ENCODE measurements around the gene NEUROG1. TPM values are rescaled to one million over a fixed set of nuclear protein-coding genes. Genes with fewer than 3 reads are reported as not detected.
"Not testable (repeated sequence)": the region's sequence is repeated elsewhere in the genome, so short reads cannot be mapped to it uniquely, and the experiment has no call there.

The NEUROG1 gene
- total and polyA plus RNA-seq, 4 donors = not detected

DNA sequence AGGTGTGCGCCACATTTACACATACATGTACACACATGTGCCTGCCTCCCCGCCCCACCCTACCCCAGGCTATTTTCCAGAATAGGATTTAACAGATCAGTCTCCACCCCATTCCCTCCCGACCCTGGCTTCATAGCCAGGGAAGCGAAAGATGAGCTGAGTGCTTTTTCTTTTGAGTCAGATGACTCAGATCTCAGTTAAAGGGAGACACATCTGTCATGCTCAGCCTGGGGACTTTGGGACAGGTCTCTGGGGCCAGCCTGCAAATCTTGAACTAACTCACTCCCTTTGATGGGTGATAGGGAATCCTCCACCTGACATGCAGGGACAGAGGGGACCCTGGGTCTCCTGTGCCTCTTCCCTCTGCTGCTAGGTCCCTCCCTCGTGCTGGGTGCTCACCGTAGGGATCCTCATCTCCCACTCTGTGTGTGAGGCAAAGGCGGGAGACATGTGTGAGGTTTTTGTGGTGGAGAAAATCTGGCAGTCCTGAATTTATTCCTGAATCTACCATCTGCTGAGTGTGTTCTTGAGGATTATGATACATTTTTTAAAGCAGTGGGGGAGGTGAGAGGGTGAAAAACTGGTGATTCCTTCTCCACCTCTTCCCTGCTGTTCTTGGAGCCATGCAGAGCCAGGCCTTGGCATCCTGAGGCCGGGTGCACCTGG lies 37.7 kb downstream of the NEUROG1 start:
- H3K36me3 ChIP-seq (ENCODE audit: control insufficient read depth in 1 of 2, insufficient read depth in 2 of 2, low read length in 1 of 2) = no peaks in the 10 kb centered on the region
- 84 to 86% methylated on average over 8 of the region's 8 CpGs for WGBS, 2 donors
- DNase-seq (no peak), ATAC-seq (ENCODE audit: low FRiP score) (peak; percentile 17)
- no peak overlapping the region for H3K4me3 ChIP-seq (ENCODE audit: low read length in 2 of 2)
- intact Hi-C loops (cut with DNase I) = no loop called here
- H3K27ac ChIP-seq (ENCODE audit: low read depth in 1 of 2, low read length in 2 of 2) = no peak overlapping the region
- no peaks in the 10 kb centered on the region for H3K4me1 ChIP-seq (ENCODE audit: control insufficient read depth in 1 of 2, insufficient read depth in 2 of 2, low read length in 2 of 2)
- no peaks in the 10 kb centered on the region for H3K9me3 ChIP-seq (ENCODE audit: control insufficient read depth, low read length)
- no peaks in the 10 kb centered on the region for H3K27me3 ChIP-seq (ENCODE audit: control insufficient read depth in 1 of 2, insufficient read depth in 2 of 2, low read length in 1 of 2)

DNA sequence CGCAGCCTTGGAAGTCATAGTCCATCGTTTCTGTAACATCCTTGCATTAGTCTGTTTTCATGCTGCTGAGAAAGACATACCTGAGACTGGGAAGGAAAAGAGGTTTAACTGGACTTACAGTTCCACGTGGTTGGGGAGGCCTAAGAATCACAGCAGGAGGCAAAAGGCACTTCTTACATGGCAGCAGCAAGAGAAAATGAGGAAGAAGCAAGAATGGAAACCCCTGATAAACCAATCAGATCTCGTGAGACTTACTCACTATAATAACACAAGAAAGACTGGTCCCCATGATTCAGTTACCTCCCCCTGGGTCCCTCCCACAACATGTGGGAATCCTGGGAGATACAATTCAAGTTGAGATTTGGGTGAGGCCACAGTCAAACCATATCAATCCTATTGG lies 40.2 kb downstream of the NEUROG1 start:
- 91 to 92% methylated on average over 4 of the region's 4 CpGs for WGBS, 2 donors
- intact Hi-C loops (cut with DNase I) = not testable (repeated sequence)

DNA sequence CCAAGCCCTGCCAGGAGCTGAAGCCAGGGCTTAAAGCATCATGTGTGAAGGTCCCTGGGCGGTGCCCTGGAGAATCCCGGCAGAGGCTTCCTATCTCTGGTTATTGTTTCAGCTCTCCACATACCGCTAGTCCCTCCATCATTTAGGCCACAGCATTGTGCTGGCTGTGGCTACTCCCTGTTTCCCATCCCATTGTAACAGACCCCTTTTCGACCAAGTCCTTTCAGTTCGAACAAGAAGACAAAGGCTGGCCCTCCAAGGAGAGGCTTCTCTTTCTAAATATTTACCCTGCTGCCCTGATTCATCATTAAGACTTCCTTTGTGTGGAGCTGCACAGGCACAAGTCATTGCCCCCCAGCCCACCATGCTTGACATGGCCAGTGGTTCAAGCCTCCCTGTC lies 41.6 kb downstream of the NEUROG1 start:
- Histone ChIP-seq H3K27me3 (ENCODE audit: control insufficient read depth in 1 of 2, insufficient read depth in 2 of 2, low read length in 1 of 2) (no peaks in the 10 kb centered on the region), H3K4me3 (ENCODE audit: low read length in 2 of 2) (no peak overlapping the region), H3K36me3 (ENCODE audit: control insufficient read depth in 1 of 2, insufficient read depth in 2 of 2, low read length in 1 of 2) (no peaks in the 10 kb centered on the region), H3K4me1 (ENCODE audit: control insufficient read depth in 1 of 2, insufficient read depth in 2 of 2, low read length in 2 of 2) (no peaks in the 10 kb centered on the region), H3K27ac (ENCODE audit: low read depth in 1 of 2, low read length in 2 of 2) (peak overlapping the region in 1 of 2 donors; percentile 37), H3K9me3 (ENCODE audit: control insufficient read depth, low read length) (no peaks in the 10 kb centered on the region)
- ATAC-seq (ENCODE audit: low FRiP score) (no peak), DNase-seq (no peak)
- intact Hi-C loops (cut with DNase I) = no loop called here
- WGBS, 2 donors = 91 to 97% methylated on average over 5 of the region's 5 CpGs

More for the DNA sequence above, 40.2 kb downstream of the NEUROG1 start:
- H3K27me3 ChIP-seq (ENCODE audit: control insufficient read depth in 1 of 2, insufficient read depth in 2 of 2, low read length in 1 of 2); H3K27ac ChIP-seq (ENCODE audit: low read depth in 1 of 2, low read length in 2 of 2); H3K36me3 ChIP-seq (ENCODE audit: control insufficient read depth in 1 of 2, insufficient read depth in 2 of 2, low read length in 1 of 2); ATAC-seq (ENCODE audit: low FRiP score); H3K9me3 ChIP-seq (ENCODE audit: control insufficient read depth, low read length); H3K4me3 ChIP-seq (ENCODE audit: low read length in 2 of 2); DNase-seq; H3K4me1 ChIP-seq (ENCODE audit: control insufficient read depth in 1 of 2, insufficient read depth in 2 of 2, low read length in 2 of 2): not testable (repeated sequence)

DNA sequence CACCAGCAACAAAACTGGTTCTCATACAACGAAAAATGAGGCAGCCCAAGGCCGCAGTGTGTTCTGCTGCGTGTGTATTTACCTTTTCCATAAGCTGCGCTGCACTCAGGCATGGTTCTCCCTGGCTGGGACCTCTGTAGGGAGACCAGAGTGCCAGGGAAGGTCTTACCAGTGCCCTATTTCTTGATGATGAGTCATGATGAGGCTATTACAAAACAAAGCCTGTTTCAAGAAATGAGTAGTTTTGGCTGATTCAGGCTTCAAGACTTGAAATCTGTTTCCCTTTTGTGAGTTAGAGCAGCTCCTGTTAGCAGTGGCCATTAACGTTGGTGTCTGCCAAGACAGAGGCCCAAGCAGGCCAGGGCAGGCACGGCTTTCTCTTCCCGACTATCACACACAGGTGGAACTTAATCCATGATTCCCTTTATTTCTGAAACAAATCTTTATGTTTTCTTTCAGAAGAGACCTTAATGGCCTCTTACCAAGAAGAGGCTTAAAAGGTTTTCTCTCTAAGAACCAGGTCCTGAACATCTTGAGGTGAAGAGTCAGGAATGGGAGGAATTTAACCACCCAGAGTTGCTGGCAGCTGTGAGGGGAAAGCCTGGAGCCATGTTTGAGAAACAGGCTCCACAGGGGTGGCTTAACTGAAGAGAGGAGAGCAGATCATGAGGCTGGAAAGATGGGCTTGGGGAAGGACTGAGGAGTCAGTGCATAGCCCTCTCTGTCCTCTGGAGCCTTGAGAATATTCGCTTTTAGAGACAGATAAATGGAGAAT lies 42.2 kb downstream of the NEUROG1 start:
- WGBS, 2 donors = 43 to 47% methylated on average over 8 of the region's 8 CpGs
- H3K4me3 ChIP-seq (ENCODE audit: low read length in 2 of 2) = no peak overlapping the region
- no peaks in the 10 kb centered on the region for H3K9me3 ChIP-seq (ENCODE audit: control insufficient read depth, low read length)
- H3K27ac ChIP-seq (ENCODE audit: low read depth in 1 of 2, low read length in 2 of 2) = peak overlapping the region in 1 of 2 donors; percentile 37
- no peaks in the 10 kb centered on the region for H3K36me3 ChIP-seq (ENCODE audit: control insufficient read depth in 1 of 2, insufficient read depth in 2 of 2, low read length in 1 of 2)
- ATAC-seq (ENCODE audit: low FRiP score) = peak; percentile 40
- H3K4me1 ChIP-seq (ENCODE audit: control insufficient read depth in 1 of 2, insufficient read depth in 2 of 2, low read length in 2 of 2) = no peaks in the 10 kb centered on the region
- intact Hi-C loops (cut with DNase I) = no loop called here
- no peaks in the 10 kb centered on the region for H3K27me3 ChIP-seq (ENCODE audit: control insufficient read depth in 1 of 2, insufficient read depth in 2 of 2, low read length in 1 of 2)
- DNase-seq = peak in 1 of 2 donors; percentile 65

DNA sequence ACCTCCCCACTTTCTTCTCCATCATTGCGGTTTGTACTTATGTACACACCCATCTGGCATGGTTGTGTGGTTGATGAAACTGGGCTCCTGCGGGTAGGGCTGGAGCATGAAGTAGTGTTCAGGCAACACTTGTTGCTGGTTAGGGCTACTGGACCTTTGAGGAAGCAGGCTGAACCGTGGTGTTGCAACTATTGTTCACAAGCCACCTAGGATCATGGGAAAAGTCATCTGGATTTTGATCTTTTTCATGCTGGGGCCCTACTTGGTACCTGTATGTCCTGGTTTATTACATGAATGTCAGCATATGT lies 43.5 kb downstream of the NEUROG1 start:
- Histone ChIP-seq H3K4me1 (ENCODE audit: control insufficient read depth in 1 of 2, insufficient read depth in 2 of 2, low read length in 2 of 2) (no peaks in the 10 kb centered on the region), H3K4me3 (ENCODE audit: low read length in 2 of 2) (no peak overlapping the region), H3K27ac (ENCODE audit: low read depth in 1 of 2, low read length in 2 of 2) (no peak overlapping the region), H3K36me3 (ENCODE audit: control insufficient read depth in 1 of 2, insufficient read depth in 2 of 2, low read length in 1 of 2) (no peaks in the 10 kb centered on the region), H3K27me3 (ENCODE audit: control insufficient read depth in 1 of 2, insufficient read depth in 2 of 2, low read length in 1 of 2) (no peaks in the 10 kb centered on the region), H3K9me3 (ENCODE audit: control insufficient read depth, low read length) (no peaks in the 10 kb centered on the region)
- DNase-seq (no peak), ATAC-seq (ENCODE audit: low FRiP score) (no peak)
- intact Hi-C loops (cut with DNase I) = no loop called here
- 93 to 98% methylated on average over 3 of the region's 3 CpGs for WGBS, 2 donors

DNA sequence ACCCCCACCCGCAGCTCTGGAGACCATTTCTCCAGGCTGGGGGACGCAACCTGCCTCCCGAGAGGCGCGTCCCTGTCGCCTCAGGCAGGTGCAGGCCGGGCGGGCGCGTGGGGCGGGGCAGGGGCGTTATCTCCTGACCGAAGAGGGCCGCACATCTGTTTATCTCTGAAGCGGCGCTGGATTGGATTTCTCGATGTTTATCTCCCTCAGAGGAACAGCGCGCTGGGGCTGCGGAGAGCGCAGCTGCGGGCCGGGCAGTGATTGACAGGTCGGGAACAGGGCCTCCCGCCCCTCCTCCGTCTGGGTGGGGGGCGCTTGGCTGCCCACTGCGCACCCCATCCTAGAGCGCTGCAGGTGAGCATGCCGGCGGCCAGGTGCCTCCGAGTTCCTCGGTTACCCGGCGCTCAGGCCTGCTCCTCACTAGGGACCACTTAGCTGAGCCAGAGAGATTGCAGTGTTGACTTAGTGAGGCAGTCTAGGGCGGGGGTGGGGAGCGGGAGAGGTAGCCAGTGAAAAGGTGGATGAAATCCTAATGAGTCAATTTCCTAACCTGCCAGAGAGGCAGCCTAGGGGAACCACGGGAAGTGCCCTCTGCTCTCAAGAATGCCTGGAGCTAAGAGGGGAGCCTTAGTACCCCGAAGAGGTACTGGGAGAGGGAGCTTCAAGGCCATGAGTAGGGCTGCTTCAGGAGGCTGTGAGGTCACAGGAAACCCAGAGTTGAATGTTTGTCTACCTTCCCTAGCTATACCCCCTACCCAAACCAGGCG lies 44.0 kb downstream of the NEUROG1 start:
- H3K27ac ChIP-seq (ENCODE audit: low read depth in 1 of 2, low read length in 2 of 2) = no peak overlapping the region
- DNase-seq = no peak
- no peak overlapping the region for H3K4me3 ChIP-seq (ENCODE audit: low read length in 2 of 2)
- WGBS, 2 donors = 51 to 59% methylated on average over 39 to 40 of the region's 40 CpGs
- ATAC-seq (ENCODE audit: low FRiP score) = no peak
- H3K4me1 ChIP-seq (ENCODE audit: control insufficient read depth in 1 of 2, insufficient read depth in 2 of 2, low read length in 2 of 2) = no peaks in the 10 kb centered on the region
- no peaks in the 10 kb centered on the region for H3K27me3 ChIP-seq (ENCODE audit: control insufficient read depth in 1 of 2, insufficient read depth in 2 of 2, low read length in 1 of 2)
- H3K9me3 ChIP-seq (ENCODE audit: control insufficient read depth, low read length) = no peaks in the 10 kb centered on the region
- H3K36me3 ChIP-seq (ENCODE audit: control insufficient read depth in 1 of 2, insufficient read depth in 2 of 2, low read length in 1 of 2) = no peaks in the 10 kb centered on the region
- intact Hi-C loops (cut with DNase I) = no loop called here

DNA sequence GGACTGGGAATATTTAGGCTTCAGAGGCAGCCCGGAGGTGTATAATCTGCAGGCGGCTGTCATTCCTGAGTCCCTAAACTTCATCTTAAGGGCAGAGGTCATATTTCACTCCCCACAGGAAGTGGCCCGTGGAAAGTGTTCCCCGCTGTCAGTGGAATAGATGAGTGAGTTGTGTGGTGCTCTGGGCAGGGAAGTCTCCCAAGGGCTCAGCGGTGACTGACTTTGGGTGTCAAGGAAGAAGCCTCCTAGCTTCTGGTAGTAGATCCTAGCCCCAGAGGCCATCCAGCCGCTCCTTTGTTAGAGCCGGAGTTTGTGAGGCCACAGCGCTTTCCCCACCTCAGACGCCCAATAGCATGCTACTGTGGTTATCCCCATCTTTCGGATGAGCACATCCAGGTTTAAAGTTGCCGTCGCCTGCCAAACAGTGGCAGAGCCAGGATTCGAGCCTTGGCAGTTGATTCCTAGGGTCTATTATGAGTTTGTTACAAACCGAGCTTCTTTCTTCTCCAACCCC lies 44.7 kb downstream of the NEUROG1 start:
- H3K4me3 ChIP-seq (ENCODE audit: low read length in 2 of 2) = no peak overlapping the region
- no peaks in the 10 kb centered on the region for H3K27me3 ChIP-seq (ENCODE audit: control insufficient read depth in 1 of 2, insufficient read depth in 2 of 2, low read length in 1 of 2)
- no peaks in the 10 kb centered on the region for H3K36me3 ChIP-seq (ENCODE audit: control insufficient read depth in 1 of 2, insufficient read depth in 2 of 2, low read length in 1 of 2)
- no peaks in the 10 kb centered on the region for H3K9me3 ChIP-seq (ENCODE audit: control insufficient read depth, low read length)
- DNase-seq = no peak
- no peak overlapping the region for H3K27ac ChIP-seq (ENCODE audit: low read depth in 1 of 2, low read length in 2 of 2)
- ATAC-seq (ENCODE audit: low FRiP score) = no peak
- no peaks in the 10 kb centered on the region for H3K4me1 ChIP-seq (ENCODE audit: control insufficient read depth in 1 of 2, insufficient read depth in 2 of 2, low read length in 2 of 2)
- 67 to 77% methylated on average over 14 of the region's 14 CpGs for WGBS, 2 donors
- intact Hi-C loops (cut with DNase I) = no loop called here

DNA sequence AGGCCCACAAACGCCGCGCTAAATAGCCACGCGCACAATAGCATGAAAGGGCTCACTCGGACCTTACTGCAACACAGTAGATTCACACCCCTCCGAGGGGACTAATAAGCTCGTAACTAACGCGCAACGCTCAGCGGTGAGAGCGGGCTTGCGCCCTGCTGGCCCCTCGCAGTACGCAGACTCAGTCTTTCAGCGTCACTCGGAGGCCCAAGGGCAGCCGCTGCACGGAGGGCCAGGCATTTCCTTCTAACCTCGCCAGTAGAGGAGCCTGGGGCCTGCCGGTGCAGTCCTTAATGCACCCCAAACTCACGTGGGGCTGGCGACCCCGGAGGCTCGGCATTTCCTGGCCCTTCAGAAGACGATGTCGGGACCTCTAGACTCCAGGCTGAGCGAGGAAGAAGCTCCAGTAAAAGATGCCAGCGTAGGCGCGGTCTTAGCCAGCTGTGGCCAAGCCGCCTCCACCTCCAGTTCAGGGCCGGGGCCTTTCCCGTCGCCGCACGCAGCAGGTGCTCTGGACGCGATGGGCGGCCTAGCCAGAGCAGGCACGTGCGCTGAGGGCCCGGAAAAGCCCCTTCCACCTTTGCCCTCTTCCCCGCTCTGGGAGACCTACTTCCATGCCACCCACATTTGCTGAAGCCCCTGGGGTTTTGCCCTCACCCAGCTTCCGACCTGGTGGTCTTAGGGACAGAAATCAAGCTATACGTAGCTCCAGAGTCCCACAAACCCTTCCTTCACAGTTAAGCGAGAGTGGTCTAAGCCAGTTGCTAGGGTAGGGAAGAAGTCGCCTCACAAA lies 45.3 kb downstream of the NEUROG1 start:
- H3K4me1 ChIP-seq (ENCODE audit: control insufficient read depth in 1 of 2, insufficient read depth in 2 of 2, low read length in 2 of 2) = no peaks in the 10 kb centered on the region
- no peak for DNase-seq
- 34 to 41% methylated on average over 49 of the region's 49 CpGs for WGBS, 2 donors
- no peaks in the 10 kb centered on the region for H3K27me3 ChIP-seq (ENCODE audit: control insufficient read depth in 1 of 2, insufficient read depth in 2 of 2, low read length in 1 of 2)
- no peak overlapping the region for H3K27ac ChIP-seq (ENCODE audit: low read depth in 1 of 2, low read length in 2 of 2)
- no peaks in the 10 kb centered on the region for H3K9me3 ChIP-seq (ENCODE audit: control insufficient read depth, low read length)
- intact Hi-C loops (cut with DNase I) = no loop called here
- ATAC-seq (ENCODE audit: low FRiP score) = peak; percentile 26
- H3K36me3 ChIP-seq (ENCODE audit: control insufficient read depth in 1 of 2, insufficient read depth in 2 of 2, low read length in 1 of 2) = no peaks in the 10 kb centered on the region
- peak overlapping the region in 1 of 2 donors; percentile 25 for H3K4me3 ChIP-seq (ENCODE audit: low read length in 2 of 2)

Data from aorta (tissue), 5 donors.